ENCODE results near the gene AHNAK.

DNA sequence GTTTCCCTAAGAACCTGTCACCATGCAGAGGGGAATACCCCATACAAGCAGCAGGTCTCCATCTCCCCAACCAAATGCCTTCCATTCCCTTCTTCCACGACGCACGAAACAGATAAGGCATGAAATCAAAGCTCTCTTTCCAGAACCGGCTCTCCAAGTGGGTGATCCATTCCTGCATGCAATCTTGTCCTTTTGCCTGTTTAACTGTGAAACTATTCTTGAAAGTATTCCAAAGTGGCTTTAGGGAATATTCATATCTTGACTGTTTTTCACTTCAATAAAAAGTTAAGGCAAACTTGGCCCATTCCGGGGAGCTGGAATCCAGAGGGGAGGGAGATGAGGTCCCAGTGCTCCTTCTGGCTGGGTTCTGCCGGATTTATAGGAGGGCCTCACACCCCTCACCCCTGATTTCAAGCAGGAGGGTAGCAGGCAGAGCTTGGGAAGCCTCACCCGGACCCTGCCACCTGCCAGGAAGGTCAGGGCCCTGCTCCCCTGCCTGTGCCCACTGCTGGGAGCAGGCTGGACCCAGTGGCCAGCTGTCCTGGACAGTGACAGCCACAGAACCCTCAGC is 66.9 kb downstream of the AHNAK start:
- TF ChIP-seq, protein P1, sequence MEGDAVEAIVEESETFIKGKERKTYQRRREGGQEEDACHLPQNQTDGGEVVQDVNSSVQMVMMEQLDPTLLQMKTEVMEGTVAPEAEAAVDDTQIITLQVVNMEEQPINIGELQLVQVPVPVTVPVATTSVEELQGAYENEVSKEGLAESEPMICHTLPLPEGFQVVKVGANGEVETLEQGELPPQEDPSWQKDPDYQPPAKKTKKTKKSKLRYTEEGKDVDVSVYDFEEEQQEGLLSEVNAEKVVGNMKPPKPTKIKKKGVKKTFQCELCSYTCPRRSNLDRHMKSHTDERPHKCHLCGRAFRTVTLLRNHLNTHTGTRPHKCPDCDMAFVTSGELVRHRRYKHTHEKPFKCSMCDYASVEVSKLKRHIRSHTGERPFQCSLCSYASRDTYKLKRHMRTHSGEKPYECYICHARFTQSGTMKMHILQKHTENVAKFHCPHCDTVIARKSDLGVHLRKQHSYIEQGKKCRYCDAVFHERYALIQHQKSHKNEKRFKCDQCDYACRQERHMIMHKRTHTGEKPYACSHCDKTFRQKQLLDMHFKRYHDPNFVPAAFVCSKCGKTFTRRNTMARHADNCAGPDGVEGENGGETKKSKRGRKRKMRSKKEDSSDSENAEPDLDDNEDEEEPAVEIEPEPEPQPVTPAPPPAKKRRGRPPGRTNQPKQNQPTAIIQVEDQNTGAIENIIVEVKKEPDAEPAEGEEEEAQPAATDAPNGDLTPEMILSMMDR (IDR thresholded peaks at IDR 0.05; ENCODE audit: low read length) = no peak
- no peak for TF ChIP-seq EZH2 (IDR thresholded peaks at IDR 0.05; ENCODE audit: borderline replicate concordance, low read length)
